ENCODE measurements around the gene TFAP2E.
A peak's percentile ranks its signal among the peaks of the same experiment; 100 is the strongest.

The TFAP2E gene

GRCh38 chr1:35642471-35642955 is 69.4 kb downstream of the TFAP2E start:
- peak; percentile 27 for ATAC-seq
- no peak for TF ChIP-seq SNAI2 (CRISPR knock-in tag; IDR thresholded peaks at IDR 0.05)
- no peak for TF ChIP-seq ZFP3 (CRISPR knock-in tag; IDR thresholded peaks at IDR 0.05)
- TF ChIP-seq ZFP30 (CRISPR knock-in tag; IDR thresholded peaks at IDR 0.05): no peak
- no peak for TF ChIP-seq POU6F1 (CRISPR knock-in tag; IDR thresholded peaks at IDR 0.05; ENCODE audit: borderline replicate concordance, low read depth)
- no peak for TF ChIP-seq OSR1 (CRISPR knock-in tag; IDR thresholded peaks at IDR 0.05)
- TF ChIP-seq, protein P1, sequence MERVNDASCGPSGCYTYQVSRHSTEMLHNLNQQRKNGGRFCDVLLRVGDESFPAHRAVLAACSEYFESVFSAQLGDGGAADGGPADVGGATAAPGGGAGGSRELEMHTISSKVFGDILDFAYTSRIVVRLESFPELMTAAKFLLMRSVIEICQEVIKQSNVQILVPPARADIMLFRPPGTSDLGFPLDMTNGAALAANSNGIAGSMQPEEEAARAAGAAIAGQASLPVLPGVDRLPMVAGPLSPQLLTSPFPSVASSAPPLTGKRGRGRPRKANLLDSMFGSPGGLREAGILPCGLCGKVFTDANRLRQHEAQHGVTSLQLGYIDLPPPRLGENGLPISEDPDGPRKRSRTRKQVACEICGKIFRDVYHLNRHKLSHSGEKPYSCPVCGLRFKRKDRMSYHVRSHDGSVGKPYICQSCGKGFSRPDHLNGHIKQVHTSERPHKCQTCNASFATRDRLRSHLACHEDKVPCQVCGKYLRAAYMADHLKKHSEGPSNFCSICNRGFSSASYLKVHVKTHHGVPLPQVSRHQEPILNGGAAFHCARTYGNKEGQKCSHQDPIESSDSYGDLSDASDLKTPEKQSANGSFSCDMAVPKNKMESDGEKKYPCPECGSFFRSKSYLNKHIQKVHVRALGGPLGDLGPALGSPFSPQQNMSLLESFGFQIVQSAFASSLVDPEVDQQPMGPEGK (CRISPR knock-in tag; IDR thresholded peaks at IDR 0.05; ENCODE audit: borderline replicate concordance): no peak
- TF ChIP-seq ZC3H10 (CRISPR knock-in tag; IDR thresholded peaks at IDR 0.05): no peak
- no peak for TF ChIP-seq TOX (CRISPR knock-in tag; IDR thresholded peaks at IDR 0.05; ENCODE audit: borderline replicate concordance)
- TF ChIP-seq, protein P2, sequence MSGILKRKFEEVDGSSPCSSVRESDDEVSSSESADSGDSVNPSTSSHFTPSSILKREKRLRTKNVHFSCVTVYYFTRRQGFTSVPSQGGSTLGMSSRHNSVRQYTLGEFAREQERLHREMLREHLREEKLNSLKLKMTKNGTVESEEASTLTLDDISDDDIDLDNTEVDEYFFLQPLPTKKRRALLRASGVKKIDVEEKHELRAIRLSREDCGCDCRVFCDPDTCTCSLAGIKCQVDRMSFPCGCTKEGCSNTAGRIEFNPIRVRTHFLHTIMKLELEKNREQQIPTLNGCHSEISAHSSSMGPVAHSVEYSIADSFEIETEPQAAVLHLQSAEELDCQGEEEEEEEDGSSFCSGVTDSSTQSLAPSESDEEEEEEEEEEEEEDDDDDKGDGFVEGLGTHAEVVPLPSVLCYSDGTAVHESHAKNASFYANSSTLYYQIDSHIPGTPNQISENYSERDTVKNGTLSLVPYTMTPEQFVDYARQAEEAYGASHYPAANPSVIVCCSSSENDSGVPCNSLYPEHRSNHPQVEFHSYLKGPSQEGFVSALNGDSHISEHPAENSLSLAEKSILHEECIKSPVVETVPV (CRISPR knock-in tag; IDR thresholded peaks at IDR 0.05): no peak

- no peak for TF ChIP-seq ARNTL (CRISPR knock-in tag; IDR thresholded peaks at IDR 0.05; ENCODE audit: borderline replicate concordance, low read depth)
- no peak for TF ChIP-seq ISL1 (CRISPR knock-in tag; IDR thresholded peaks at IDR 0.05)
- no peak for TF ChIP-seq RARB (CRISPR knock-in tag; IDR thresholded peaks at IDR 0.05)
- TF ChIP-seq, protein P1 (CRISPR knock-in tag; IDR thresholded peaks at IDR 0.05; ENCODE audit: borderline replicate concordance): no peak
- TF ChIP-seq ZNF8 (CRISPR knock-in tag; IDR thresholded peaks at IDR 0.05): no peak
- no peak for TF ChIP-seq OSR1 (CRISPR knock-in tag; IDR thresholded peaks at IDR 0.05)
- no peak for TF ChIP-seq POU6F1 (CRISPR knock-in tag; IDR thresholded peaks at IDR 0.05; ENCODE audit: borderline replicate concordance, low read depth)
- TF ChIP-seq SNAI2 (CRISPR knock-in tag; IDR thresholded peaks at IDR 0.05): no peak
- no peak for TF ChIP-seq PPARA (CRISPR knock-in tag; IDR thresholded peaks at IDR 0.05; ENCODE audit: borderline replicate concordance)
- no peak for TF ChIP-seq BACH2 (CRISPR knock-in tag; IDR thresholded peaks at IDR 0.05; ENCODE audit: borderline replicate concordance)
- no peak for TF ChIP-seq ZFP3 (CRISPR knock-in tag; IDR thresholded peaks at IDR 0.05)
- no peak for TF ChIP-seq CREB5 (CRISPR knock-in tag; IDR thresholded peaks at IDR 0.05; ENCODE audit: low read depth)
- no peak for TF ChIP-seq ZFP30 (CRISPR knock-in tag; IDR thresholded peaks at IDR 0.05)
- no peak for TF ChIP-seq ZNF70 (CRISPR knock-in tag; IDR thresholded peaks at IDR 0.05)
- TF ChIP-seq, protein P2 (CRISPR knock-in tag; IDR thresholded peaks at IDR 0.05): no peak
- TF ChIP-seq TCF4 (CRISPR knock-in tag; IDR thresholded peaks at IDR 0.05; ENCODE audit: borderline replicate concordance): no peak
- no peak for TF ChIP-seq CSDC2 (CRISPR knock-in tag; IDR thresholded peaks at IDR 0.05)
- TF ChIP-seq ZC3H10 (CRISPR knock-in tag; IDR thresholded peaks at IDR 0.05): no peak
- ATAC-seq: no peak
Observed at GRCh38 chr1:35644204-35644603, 71.1 kb downstream of the TFAP2E start.

Measured in SK-N-SH treated with all-trans-retinoic acid at 6 μM for 48 hours (cell line).